IMR-90 (cell line): ENCODE measurements around the gene ITLN1. TPM values are rescaled to one million over a fixed set of nuclear protein-coding genes. Genes with fewer than 3 reads are reported as not detected.
A peak's percentile ranks its signal among the peaks of the same experiment; 100 is the strongest.

Source experiments
- ATAC-seq: fragments of 200-7000 bp; cut with Tn5 transposase; 2 replicates; pipeline ENCODE4 v1.9.1; 2020; ENCODE audit warnings: low read depth, mild to moderate bottlenecking, moderate library complexity
- BruUV-seq: library from RNA; stranded (reverse); fragments of 400-500 nt; replicated peaks from 2 replicates; lab custom pipeline; 2021; lab: Mats Ljungman, UMichigan
- CTCF ChIA-PET: fragments of 300-600 bp; formaldehyde crosslinking; extraction: SDS; loops from one replicate; lab custom pipeline; 2021; ENCODE audit warnings: antibody characterized with exemption; lab: Yijun Ruan, JAX
- POLR2A ChIA-PET: fragments of 300-600 bp; sonication (Branson Sonifier 250); formaldehyde crosslinking; loops from one replicate; lab custom pipeline; 2022; ENCODE audit warnings: antibody characterized with exemption; ENCODE audit not compliant: unreplicated experiment; lab: Charles Lee
- DNase-seq: peaks from one replicate; pipeline ENCODE4 v3.0.0; 2013
- H2AFZ ChIP-seq: replicated peaks from 2 replicates; pipeline ENCODE3; 2013; ENCODE audit warnings: low read length, mild to moderate bottlenecking; ENCODE audit not compliant: poor library complexity
- H2AK5ac ChIP-seq: 2 replicates; pipeline ENCODE4 v1.6.1; 2013; ENCODE audit warnings: low read depth, low read length, inconsistent platforms
- H2AK9ac ChIP-seq: replicated peaks from 2 replicates; pipeline ENCODE3; 2013; ENCODE audit warnings: mild to moderate bottlenecking, low read depth, low read length, moderate library complexity; ENCODE audit not compliant: poor library complexity
- H2BK120ac ChIP-seq: 2 replicates; pipeline ENCODE4 v1.6.1; 2013; ENCODE audit warnings: low read depth, low read length, inconsistent platforms
- H2BK15ac ChIP-seq: 3 replicates; pipeline ENCODE4 v1.6.1; 2013; ENCODE audit warnings: low read depth, low read length, inconsistent platforms
- H2BK20ac ChIP-seq: 2 replicates; pipeline ENCODE4 v1.6.1; 2013; ENCODE audit warnings: low read depth, mild to moderate bottlenecking, inconsistent platforms, low read length, moderate library complexity
- H2BK5ac ChIP-seq: 2 replicates; pipeline ENCODE4 v1.6.1; 2013; ENCODE audit warnings: mild to moderate bottlenecking, low read depth, low read length, inconsistent platforms; ENCODE audit not compliant: poor library complexity, severe bottlenecking
- H3K14ac ChIP-seq: replicated peaks from 2 replicates; pipeline ENCODE4 v1.6.1; 2013; ENCODE audit warnings: low read depth, low read length, inconsistent platforms
- H3K18ac ChIP-seq: 2 replicates; pipeline ENCODE4 v1.6.1; 2013; ENCODE audit warnings: low read depth, low read length, control low read depth
- H3K23ac ChIP-seq: 2 replicates; pipeline ENCODE4 v1.6.1; 2013; ENCODE audit warnings: low read depth, low read length, inconsistent platforms
- H3K27ac ChIP-seq: 2 replicates; pipeline ENCODE4 v1.5.1; 2013; ENCODE audit warnings: mild to moderate bottlenecking, control low read depth, low read length; ENCODE audit not compliant: insufficient read depth
- H3K27me3 ChIP-seq: 2 replicates; pipeline ENCODE4 v1.6.1; 2013; ENCODE audit warnings: low read length; ENCODE audit not compliant: control insufficient read depth, insufficient read depth
- H3K36me3 ChIP-seq: 2 replicates; pipeline ENCODE4 v1.6.1; 2013; ENCODE audit warnings: low read length, mixed read lengths; ENCODE audit not compliant: control insufficient read depth, insufficient read depth
- H3K4ac ChIP-seq: 2 replicates; pipeline ENCODE4 v1.6.1; 2013; ENCODE audit warnings: low read depth, low read length, inconsistent platforms
- H3K4me1 ChIP-seq: 2 replicates; pipeline ENCODE4 v1.6.1; 2013; ENCODE audit warnings: low read length, mixed read lengths; ENCODE audit not compliant: control insufficient read depth, insufficient read depth
- H3K4me2 ChIP-seq: 2 replicates; pipeline ENCODE4 v1.6.1; 2013; ENCODE audit warnings: low read depth, mild to moderate bottlenecking, control low read depth, low read length, moderate library complexity
- H3K4me3 ChIP-seq: 2 replicates; pipeline ENCODE4 v1.5.1; 2013; ENCODE audit warnings: low read depth, mild to moderate bottlenecking, control low read depth, low read length, moderate library complexity; ENCODE audit not compliant: insufficient read depth
- H3K56ac ChIP-seq: 2 replicates; pipeline ENCODE4 v1.6.1; 2013; ENCODE audit warnings: low read length, inconsistent platforms; ENCODE audit not compliant: insufficient read depth; ENCODE audit errors: extremely low read depth
- H3K79me1 ChIP-seq, 2 experiments: 2 replicates each; pipeline ENCODE4 v1.6.1; 2013; ENCODE audit warnings: low read length in 2 of 2, inconsistent platforms in 1 of 2, low read depth in 1 of 2
- H3K9ac ChIP-seq: 2 replicates; pipeline ENCODE4 v1.6.1; 2013; ENCODE audit warnings: low read depth, low read length, control low read depth
- H3K9me1 ChIP-seq: 2 replicates; pipeline ENCODE4 v1.6.1; 2013; ENCODE audit warnings: low read length, inconsistent platforms; ENCODE audit not compliant: insufficient read depth
- H3K9me3 ChIP-seq: 2 replicates; pipeline ENCODE4 v1.6.1; 2013; ENCODE audit warnings: low read length; ENCODE audit not compliant: control insufficient read depth, insufficient read depth
- H4K20me1 ChIP-seq: 2 replicates; pipeline ENCODE4 v1.6.1; 2013; ENCODE audit warnings: low read length, inconsistent platforms; ENCODE audit not compliant: insufficient read depth
- H4K5ac ChIP-seq: 2 replicates; pipeline ENCODE4 v1.6.1; 2013; ENCODE audit warnings: mild to moderate bottlenecking, low read depth, low read length, control low read depth
- H4K8ac ChIP-seq, 2 experiments: 2 replicates each; pipeline ENCODE4 v1.6.1; 2013; ENCODE audit warnings: low read depth in 2 of 2, low read length in 2 of 2, control low read depth in 1 of 2, inconsistent platforms in 1 of 2
- H4K91ac ChIP-seq: 2 replicates; pipeline ENCODE4 v1.6.1; 2013; ENCODE audit warnings: low read depth, low read length, inconsistent platforms; ENCODE audit not compliant: insufficient read depth
- BHLHE40 ChIP-seq: fragments of 150-350 bp; IDR thresholded peaks from 2 replicates; pipeline ENCODE4 v1.6.1; 2016; ENCODE audit warnings: mild to moderate bottlenecking, low read depth, low read length
- CEBPB ChIP-seq: IDR thresholded peaks from 2 replicates; pipeline ENCODE4 v1.6.1; 2012; ENCODE audit warnings: low read depth, low read length, improper control_type of control experiment
- CHD1 ChIP-seq: IDR thresholded peaks from 2 replicates; pipeline ENCODE4 v1.6.1; 2012; ENCODE audit warnings: low read depth, low read length, improper control_type of control experiment
- ELK1 ChIP-seq: fragments of 150-350 bp; IDR thresholded peaks from 2 replicates; pipeline ENCODE4 v1.6.1; 2016; ENCODE audit warnings: low read depth, mild to moderate bottlenecking, low read length, moderate library complexity, borderline replicate concordance
- FOS ChIP-seq: fragments of 150-350 bp; IDR thresholded peaks from 2 replicates; pipeline ENCODE4 v1.6.1; 2016; ENCODE audit warnings: low read depth, low read length
- MAFK ChIP-seq: IDR thresholded peaks from 2 replicates; pipeline ENCODE4 v1.6.1; 2012; ENCODE audit warnings: low read depth, low read length, improper control_type of control experiment
- MAZ ChIP-seq: IDR thresholded peaks from 2 replicates; pipeline ENCODE4 v1.6.1; 2012; ENCODE audit warnings: low read depth, mild to moderate bottlenecking, low read length, improper control_type of control experiment, moderate library complexity, borderline replicate concordance
- MXI1 ChIP-seq: IDR thresholded peaks from 2 replicates; pipeline ENCODE4 v1.6.1; 2012; ENCODE audit warnings: low read depth, mild to moderate bottlenecking, low read length, moderate library complexity, borderline replicate concordance
- NFE2L2 ChIP-seq: fragments of 150-350 bp; IDR thresholded peaks from 2 replicates; pipeline ENCODE4 v1.6.1; 2016; ENCODE audit warnings: low read depth, mild to moderate bottlenecking, low read length
- POLR2A ChIP-seq: IDR thresholded peaks from 2 replicates; pipeline ENCODE4 v1.6.1; 2012; ENCODE audit warnings: mild to moderate bottlenecking, low read depth, low read length
- RAD21 ChIP-seq: IDR thresholded peaks from 2 replicates; pipeline ENCODE4 v1.6.1; 2012; ENCODE audit warnings: low read length, improper control_type of control experiment
- RCOR1 ChIP-seq: IDR thresholded peaks from 2 replicates; pipeline ENCODE4 v1.6.1; 2012; ENCODE audit warnings: mild to moderate bottlenecking, low read length, improper control_type of control experiment; ENCODE audit not compliant: insufficient replicate concordance
- RFX5 ChIP-seq: IDR thresholded peaks from 2 replicates; pipeline ENCODE4 v1.8.0; 2012; ENCODE audit warnings: low read depth, mild to moderate bottlenecking, low read length, moderate library complexity
- SMC3 ChIP-seq: fragments of 150-350 bp; IDR thresholded peaks from 2 replicates; pipeline ENCODE4 v1.6.1; 2016; ENCODE audit warnings: low read depth, mild to moderate bottlenecking, antibody characterized with exemption, low read length, moderate library complexity
- USF2 ChIP-seq: fragments of 150-350 bp; IDR thresholded peaks from 2 replicates; pipeline ENCODE4 v1.6.1; 2017; ENCODE audit warnings: mild to moderate bottlenecking, antibody characterized with exemption, low read length, low read depth
- WGBS, 2 experiments: methylation state at CpG; one replicate each; pipeline versions ENCODE4 v1.1.5 to v1.1.7; 2013; ENCODE audit warnings: missing lambda C conversion rate in 2 of 2; ENCODE audit not compliant: insufficient read length in 1 of 2; ENCODE audit errors: extremely low coverage in 2 of 2; 5-methylcytosine and 5-hydroxymethylcytosine counted together
- dilution Hi-C: fragments of 300-500 bp; cut with HindIII; formaldehyde crosslinking; loops from one replicate; pipeline ENCODE4 v1.14.3; 2018; ENCODE audit warnings: low sequenced_read_pairs; ENCODE audit not compliant: unreplicated experiment
- in situ Hi-C: fragments of 300-500 bp; cut with MboI; formaldehyde crosslinking; loops from 3 replicates; pipeline ENCODE4 v1.14.3; 2019; ENCODE audit warnings: low sequenced_read_pairs, inconsistent platforms, mixed read lengths
- intact Hi-C: fragments of 100-400 bp; cut with micrococcal nuclease; formaldehyde crosslinking; loops from 2 replicates; pipeline ENCODE4 v1.10.0; 2022
- polyA plus RNA-seq, 3 experiments: library from polyadenylated mRNA; depleted of rRNA; stranded (reverse); fragments of >200 nt; gene quantifications; 2 replicates each; pipeline ENCODE4 v1.2.3, GENCODE V29; 2012; ENCODE audit warnings: low replicate concordance in 1 of 3
- total RNA-seq: library from RNA; depleted of rRNA; stranded (reverse); fragments of >200 nt; gene quantifications from 2 replicates; pipeline ENCODE4 v1.2.3, GENCODE V29; 2012
- TF ChIP-seq, protein P1 (sequence below): conservative IDR thresholded peaks from 2 replicates; pipeline ENCODE4 v1.5.1; 2012; ENCODE audit warnings: mild to moderate bottlenecking, low read depth, low read length, improper control_type of control experiment

ITLN1 gene
- total and polyA plus RNA-seq, 2 of the 4 experiments (the other 2 are of a cell fraction): not detected

DNA sequence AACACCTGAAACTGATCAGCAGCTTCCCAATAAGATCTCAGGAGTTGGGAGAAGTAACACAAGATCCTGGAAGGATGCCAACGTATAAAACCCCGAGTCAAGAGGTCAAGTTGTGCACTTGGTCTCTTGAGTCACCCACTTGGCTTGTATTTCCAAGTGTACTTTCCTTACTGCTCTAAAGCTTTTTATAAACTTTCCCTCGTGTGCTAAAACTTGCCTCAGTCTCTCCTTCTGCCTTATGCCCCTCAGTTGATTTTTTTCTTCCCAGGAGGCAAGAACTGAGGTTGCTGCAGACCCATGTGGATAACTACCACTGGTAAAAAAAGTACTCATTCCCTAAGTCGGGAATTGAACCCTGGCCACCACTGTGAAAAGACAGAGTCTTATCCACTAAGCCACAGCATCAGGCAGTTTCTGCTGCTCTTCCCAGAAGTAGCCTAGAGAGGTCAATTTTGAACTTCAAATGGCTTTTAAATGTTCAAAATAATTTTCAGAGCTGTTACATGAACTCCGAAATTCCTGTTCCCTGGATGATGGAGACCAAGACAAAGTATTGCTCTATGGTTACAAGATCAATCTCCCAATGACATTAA, 40.8 kb upstream of the ITLN1 start:
- Histone ChIP-seq H2AK5ac (no peak overlapping the region), H3K27ac (no peak overlapping the region), H2AK9ac (no peak overlapping the region), H3K36me3 (no peaks in the 10 kb centered on the region), H2BK15ac (no peak overlapping the region), H3K56ac (no peak overlapping the region), H3K79me1 (no peaks in the 10 kb centered on the region), H4K8ac (no peak overlapping the region), H2BK20ac (no peak overlapping the region), H4K20me1 (no peaks in the 10 kb centered on the region), H3K4me1 (no peaks in the 10 kb centered on the region), H4K91ac (no peak overlapping the region), H4K5ac (no peak overlapping the region), H3K4me2 (no peak overlapping the region), H3K18ac (no peak overlapping the region), H2BK5ac (no peak overlapping the region), H3K27me3 (no peaks in the 10 kb centered on the region), H3K14ac (no peak overlapping the region), H2BK120ac (no peak overlapping the region), H3K9me1 (no peaks in the 10 kb centered on the region), H3K23ac (no peak overlapping the region), H3K9me3 (no peaks in the 10 kb centered on the region), H3K9ac (no peak overlapping the region), H3K4me3 (no peak overlapping the region), H2AFZ (no peak overlapping the region), H3K4ac (no peak overlapping the region)
- ChIA-PET POLR2A (no interaction called here), CTCF (no interaction called here)
- WGBS, 2 experiments: 42% methylated on average over 2 of the region's 5 CpGs; no CpG with 5 or more reads in 1 of the 2 experiments
- intact Hi-C loops: no loop called here
- ATAC-seq: no peak
- in situ Hi-C loops: no loop called here
- BruUV-seq: no TSS peak
- no peak for TF ChIP-seq BHLHE40
- no peak for TF ChIP-seq SMC3
- no peak for TF ChIP-seq MXI1
- no peak for TF ChIP-seq POLR2A
- no peak for TF ChIP-seq FOS
- no peak for TF ChIP-seq NFE2L2
- TF ChIP-seq RFX5: no peak
- TF ChIP-seq CHD1: no peak
- TF ChIP-seq MAZ: no peak
- no peak for TF ChIP-seq CEBPB
- no peak for TF ChIP-seq RAD21
- no peak for TF ChIP-seq RCOR1
- TF ChIP-seq, protein P1, sequence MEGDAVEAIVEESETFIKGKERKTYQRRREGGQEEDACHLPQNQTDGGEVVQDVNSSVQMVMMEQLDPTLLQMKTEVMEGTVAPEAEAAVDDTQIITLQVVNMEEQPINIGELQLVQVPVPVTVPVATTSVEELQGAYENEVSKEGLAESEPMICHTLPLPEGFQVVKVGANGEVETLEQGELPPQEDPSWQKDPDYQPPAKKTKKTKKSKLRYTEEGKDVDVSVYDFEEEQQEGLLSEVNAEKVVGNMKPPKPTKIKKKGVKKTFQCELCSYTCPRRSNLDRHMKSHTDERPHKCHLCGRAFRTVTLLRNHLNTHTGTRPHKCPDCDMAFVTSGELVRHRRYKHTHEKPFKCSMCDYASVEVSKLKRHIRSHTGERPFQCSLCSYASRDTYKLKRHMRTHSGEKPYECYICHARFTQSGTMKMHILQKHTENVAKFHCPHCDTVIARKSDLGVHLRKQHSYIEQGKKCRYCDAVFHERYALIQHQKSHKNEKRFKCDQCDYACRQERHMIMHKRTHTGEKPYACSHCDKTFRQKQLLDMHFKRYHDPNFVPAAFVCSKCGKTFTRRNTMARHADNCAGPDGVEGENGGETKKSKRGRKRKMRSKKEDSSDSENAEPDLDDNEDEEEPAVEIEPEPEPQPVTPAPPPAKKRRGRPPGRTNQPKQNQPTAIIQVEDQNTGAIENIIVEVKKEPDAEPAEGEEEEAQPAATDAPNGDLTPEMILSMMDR: no peak
- no peak for TF ChIP-seq ELK1
- TF ChIP-seq USF2: no peak
- TF ChIP-seq MAFK: no peak
- DNase-seq: peak; percentile 14
- dilution Hi-C loops: no loop called here
